G401 (cell line): ENCODE results near the gene HOXA11. TPM values are rescaled to one million over a fixed set of nuclear protein-coding genes. Genes with fewer than 3 reads are reported as not detected.

ENCODE experiments used
- total RNA-seq: library from RNA; depleted of rRNA; stranded (reverse); fragments of >200 nt; shearing (Covaris generic); gene quantifications from 2 replicates; pipeline ENCODE4 v1.2.3, GENCODE V29; 2014; rRNA removed

The HOXA11 gene
- total RNA-seq, 1 experiment from 2014 or later, result 9.3 TPM

Other genes starting within 250 kb of the HOXA11 start
- 11.8 and 15.5 TPM in 2 replicates for gene HOXA1, start 89.2 kb downstream of the HOXA11 start, total RNA-seq
- gene HOXA2, start 82.5 kb downstream of the HOXA11 start, total RNA-seq, result not detected in 2 replicates
- not detected in 2 replicates for gene HOXA4, start 54.5 kb downstream of the HOXA11 start, total RNA-seq
- gene HOXA5, start 41.6 kb downstream of the HOXA11 start, total RNA-seq, result 0.81 and 1.6 TPM in 2 replicates
- gene HOXA6, start 37.5 kb downstream of the HOXA11 start, total RNA-seq, result 5.1 TPM in 1 of 2 replicates, not detected in the other
- 2.2 TPM in 1 of 2 replicates, not detected in the other for gene HOXA3, start 32.6 kb downstream of the HOXA11 start, total RNA-seq
- 4.4 and 7.1 TPM in 2 replicates for gene HOXA7, start 28.6 kb downstream of the HOXA11 start, total RNA-seq
- gene HOXA9, start 19.7 kb downstream of the HOXA11 start, total RNA-seq, result 66.5 and 71.2 TPM in 2 replicates
- gene HOXA10, start 10.9 kb downstream of the HOXA11 start, total RNA-seq, result 10.3 and 23.0 TPM in 2 replicates
- 0.37 TPM in 1 of 2 replicates, not detected in the other for gene HOXA13, start 14.9 kb upstream of the HOXA11 start, total RNA-seq
- gene EVX1, start 57.6 kb upstream of the HOXA11 start, total RNA-seq, result not detected in 2 replicates